ENCODE results near the gene SMARCD3.

GRCh38 chr7:151206914-151207313 lies 41.6 kb downstream of the SMARCD3 start:
- TF ChIP-seq CTCF (IDR thresholded peaks at IDR 0.05; ENCODE audit: insufficient read depth, low read length), result no peak
- TF ChIP-seq REST (IDR thresholded peaks at IDR 0.05; ENCODE audit: insufficient replicate concordance, low read depth), result no peak
